HG02943 (cell line): ENCODE measurements around the gene LMO7.
"Not testable (repeated sequence)": the region's sequence is repeated elsewhere in the genome, so short reads cannot be mapped to it uniquely, and the experiment has no call there.

Experiments
- ATAC-seq: cut with Tn5 transposase; IDR thresholded peaks from one replicate; pipeline ENCODE4 v1.9.1; 2021; ENCODE audit warnings: mild to moderate bottlenecking, low read depth, moderate library complexity; ENCODE audit not compliant: unreplicated experiment

Gene LMO7

DNA sequence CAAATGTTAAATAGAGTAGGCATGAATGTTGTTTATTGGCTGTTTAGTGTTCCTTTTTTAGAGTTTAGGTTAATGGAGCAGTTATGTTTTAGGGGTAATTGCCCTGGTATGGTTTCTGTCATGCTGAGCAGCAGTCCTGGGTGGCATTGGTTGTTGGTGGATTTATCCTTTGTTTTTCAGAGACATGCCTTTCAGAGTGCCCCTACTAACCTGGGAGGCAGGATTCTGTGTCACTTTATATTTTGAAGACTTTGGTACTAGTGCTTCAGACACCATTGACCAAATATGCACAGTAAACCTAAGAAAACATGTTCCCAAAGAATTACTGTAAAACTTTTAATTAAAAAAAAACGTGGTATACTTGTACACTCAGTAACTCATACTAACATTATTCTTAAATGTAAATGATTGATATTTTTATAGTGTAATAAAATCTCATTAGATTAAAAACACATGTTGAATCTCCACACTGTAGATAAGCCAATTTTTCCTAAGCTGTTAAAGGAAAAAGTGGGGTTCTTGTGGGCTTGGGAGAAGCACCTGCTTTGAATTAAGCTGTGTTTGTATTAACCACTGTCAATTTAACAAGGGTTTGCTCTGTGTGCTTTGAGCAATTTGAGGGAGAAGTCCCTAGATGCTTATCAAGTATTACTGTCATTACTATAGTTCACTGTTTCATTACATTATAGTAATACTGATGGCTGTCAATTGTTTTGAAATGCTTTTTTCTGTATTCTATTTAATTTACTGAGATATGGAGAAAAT lies 133.2 kb downstream of the LMO7 start:
- ATAC-seq, result no peak

DNA sequence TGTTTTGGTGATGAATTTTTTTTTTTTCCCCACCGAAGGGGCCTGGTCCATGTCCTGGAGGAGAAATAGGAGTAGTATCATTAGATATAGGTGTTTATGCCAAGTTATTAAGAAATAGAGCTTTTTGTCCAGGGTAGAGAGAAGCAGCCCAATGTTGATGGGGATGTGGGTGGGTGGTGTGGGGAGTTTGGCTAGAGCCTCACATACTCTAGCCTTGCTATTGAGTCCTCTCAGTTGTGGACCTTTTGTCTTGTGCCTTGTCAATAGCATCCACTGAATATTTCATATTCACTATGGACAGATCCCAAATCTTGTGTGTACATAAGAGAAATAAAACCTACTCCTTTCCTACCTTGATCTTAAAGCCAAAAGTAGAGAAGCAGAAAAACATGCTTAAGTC lies 134.0 kb downstream of the LMO7 start:
- no peak for ATAC-seq

DNA sequence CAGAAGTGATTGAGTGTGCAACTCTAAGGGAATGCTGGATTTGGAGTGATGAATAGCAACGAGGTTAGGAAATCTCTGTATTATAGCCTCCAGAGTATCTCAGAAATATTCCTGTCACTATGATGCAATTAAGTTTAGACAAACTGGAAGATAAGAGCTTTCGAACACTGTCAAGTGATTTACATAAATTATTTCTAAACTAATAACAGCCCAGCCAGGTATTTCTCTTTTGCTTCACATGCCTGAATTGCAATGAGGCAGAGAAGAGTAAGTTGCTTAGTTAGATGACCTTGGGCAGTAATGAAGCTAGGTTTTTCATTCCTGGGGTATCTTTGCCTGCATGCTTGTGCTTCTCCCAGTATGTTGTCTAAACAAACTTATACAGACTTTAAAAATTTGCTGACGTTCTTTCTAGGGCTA lies 134.5 kb downstream of the LMO7 start:
- ATAC-seq, result no peak

DNA sequence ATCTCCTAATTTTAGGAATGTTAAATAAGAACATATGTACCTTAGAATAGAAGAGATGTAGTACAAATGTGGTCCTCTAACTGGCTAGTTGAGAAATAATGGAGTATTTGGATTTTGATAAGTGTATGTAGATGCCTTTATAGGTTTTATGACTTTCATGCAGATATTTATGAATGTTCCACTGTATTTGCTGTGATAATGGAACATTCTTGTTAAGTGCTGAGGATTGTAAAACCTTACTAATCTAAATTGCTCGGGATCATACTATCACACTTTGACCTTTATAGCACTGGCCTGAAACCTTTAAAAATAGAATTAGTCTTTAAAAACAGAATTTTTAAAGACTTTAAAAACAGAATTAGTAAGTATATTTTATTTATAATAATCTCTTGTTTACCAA lies 135.1 kb downstream of the LMO7 start:
- no peak for ATAC-seq

DNA sequence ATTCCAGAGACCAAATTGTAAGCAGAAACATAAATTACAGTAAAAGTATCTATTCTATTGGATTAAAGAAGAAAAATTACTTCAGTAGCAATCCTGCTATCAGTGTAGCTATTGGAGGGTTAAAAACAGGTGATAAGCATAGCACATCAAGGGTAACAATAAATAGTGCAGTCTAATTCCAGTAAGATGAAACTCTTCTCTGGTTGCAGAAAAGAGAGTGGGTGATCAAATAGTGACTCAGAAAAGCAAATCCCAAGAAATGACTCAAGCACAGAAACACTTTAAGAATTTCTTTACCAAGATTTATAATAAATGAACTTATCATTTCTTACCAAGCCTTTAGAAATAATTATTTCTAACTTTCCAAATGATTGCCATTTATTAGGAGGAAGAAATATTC lies 135.7 kb downstream of the LMO7 start:
- no peak for ATAC-seq

DNA sequence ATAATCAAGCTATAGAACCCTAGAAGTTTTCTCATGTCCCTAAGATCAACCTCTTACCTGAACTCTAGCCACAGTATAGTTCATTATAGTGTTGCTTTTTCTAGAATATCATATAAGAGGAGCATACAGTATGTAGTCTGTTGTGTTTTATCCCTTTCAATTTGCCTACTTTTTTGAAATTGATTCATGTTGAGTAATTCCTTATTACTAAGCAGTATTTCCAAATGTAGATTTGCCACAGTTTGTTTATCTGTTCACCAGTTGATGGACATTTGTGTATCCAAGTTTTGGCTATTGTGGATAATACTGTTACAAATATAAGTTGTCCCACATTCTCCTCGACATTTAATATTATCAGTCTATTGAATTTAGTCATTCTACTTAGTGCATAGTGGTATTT lies 138.0 kb downstream of the LMO7 start:
- no peak for ATAC-seq

DNA sequence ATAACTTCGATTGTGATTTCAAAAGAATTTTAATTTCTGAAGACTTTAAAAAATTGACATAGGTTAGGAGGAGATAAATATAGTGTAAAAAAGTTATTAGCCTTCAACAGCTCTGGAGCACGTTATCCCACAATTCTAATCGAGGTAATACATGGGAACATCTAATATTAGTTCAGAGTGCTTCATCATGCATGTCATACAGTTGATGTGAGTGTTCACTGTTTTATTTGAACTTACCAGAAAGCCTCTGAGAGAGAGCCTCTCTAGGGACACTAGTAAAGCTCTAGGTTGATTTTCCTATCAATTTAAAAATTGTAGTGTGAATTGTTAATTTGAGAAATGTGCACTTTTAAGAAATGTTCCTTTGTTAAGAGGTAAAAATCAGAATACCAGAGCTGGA lies 140.4 kb downstream of the LMO7 start:
- ATAC-seq, result no peak

DNA sequence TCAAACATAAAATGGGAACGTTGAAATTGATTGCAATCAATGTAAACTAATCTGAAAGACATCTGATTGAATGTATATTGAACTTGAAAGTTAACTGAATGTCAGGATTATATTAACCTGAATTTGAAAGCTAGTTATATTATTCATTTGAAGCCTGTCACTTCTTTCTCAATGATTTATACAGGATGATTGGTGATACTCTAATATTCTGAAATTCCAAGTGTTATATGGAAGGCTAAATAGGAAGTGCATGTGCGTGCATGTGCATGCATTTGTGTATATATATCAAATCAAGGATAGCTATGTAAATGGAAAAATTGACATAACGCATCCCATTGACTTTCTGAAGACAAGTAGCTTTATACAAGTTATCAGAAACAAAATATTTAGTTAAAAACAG lies 143.3 kb downstream of the LMO7 start:
- no peak for ATAC-seq

DNA sequence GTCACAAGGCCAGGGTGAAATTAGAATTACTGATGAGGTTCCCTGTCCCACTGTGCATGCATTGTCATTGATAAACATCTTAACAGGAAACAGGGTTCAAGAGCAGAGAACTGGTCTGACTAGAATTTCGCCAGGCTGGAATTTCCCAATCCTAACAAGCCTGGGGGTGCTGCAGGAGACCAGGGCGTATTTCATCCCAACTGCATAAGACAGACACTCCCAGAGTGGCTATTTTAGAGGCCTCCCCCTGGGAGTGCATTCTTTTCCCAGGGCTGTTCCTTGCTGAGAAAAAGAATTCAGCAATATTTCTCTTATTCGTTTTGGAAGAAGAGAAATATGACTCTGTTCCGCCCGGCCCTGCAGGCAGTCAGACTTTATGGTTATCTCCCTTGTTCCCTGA lies 144.0 kb downstream of the LMO7 start:
- not testable (repeated sequence) for ATAC-seq

DNA sequence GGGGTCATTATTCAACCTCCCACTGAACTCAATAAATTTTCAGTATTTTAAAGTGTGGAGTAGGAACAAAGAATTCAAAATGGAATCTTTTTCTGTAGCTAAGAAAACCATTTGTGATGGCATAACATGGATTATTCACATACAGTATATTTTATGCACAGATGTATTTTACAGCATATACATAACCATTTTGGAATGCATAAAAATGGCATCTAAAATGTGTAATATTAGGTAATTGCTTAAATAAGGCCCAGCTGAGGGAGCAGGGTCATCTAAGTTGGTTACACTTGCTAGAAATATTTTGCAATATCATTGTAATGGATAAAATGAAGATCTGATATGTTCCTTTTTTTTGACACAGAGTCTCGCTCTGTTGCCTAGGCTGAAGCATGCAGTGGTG lies 146.9 kb downstream of the LMO7 start:
- no peak for ATAC-seq

DNA sequence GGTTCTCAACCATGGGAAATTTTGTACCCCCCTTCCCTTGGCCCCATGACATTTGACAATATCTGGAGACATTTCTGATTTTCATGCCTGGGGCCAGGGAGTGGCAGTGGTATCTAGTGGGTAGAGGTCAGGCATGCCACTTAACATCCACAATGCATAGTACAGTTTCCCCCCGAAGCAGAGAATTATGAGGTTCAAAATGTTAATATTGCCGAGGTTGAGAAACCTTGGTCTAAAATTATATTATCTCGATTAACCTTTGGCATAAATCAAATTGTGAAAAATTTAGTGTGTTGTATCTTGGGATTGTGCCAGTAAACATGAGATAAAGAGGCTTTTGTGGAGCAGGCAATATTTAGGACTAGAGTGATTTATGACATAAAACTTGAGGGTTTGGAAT lies 147.9 kb downstream of the LMO7 start:
- no peak for ATAC-seq

DNA sequence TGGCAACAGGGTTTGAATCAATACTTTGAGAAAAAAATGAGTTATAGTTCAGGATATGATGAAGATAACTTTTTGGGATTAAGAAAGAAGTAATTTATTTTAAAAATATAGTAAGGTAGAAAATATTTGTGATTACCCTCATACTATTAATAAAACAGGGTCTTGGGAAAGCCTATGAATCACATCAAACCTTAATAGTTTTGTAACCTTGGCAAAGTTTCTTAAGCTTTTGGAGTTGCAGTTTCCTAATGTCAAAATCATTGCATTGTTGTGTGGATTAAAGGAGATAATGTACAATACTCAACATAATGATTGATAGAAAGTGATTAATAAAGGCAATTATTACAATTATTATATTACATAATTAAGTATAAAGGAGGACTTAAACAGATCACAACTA lies 149.0 kb downstream of the LMO7 start:
- no peak for ATAC-seq

DNA sequence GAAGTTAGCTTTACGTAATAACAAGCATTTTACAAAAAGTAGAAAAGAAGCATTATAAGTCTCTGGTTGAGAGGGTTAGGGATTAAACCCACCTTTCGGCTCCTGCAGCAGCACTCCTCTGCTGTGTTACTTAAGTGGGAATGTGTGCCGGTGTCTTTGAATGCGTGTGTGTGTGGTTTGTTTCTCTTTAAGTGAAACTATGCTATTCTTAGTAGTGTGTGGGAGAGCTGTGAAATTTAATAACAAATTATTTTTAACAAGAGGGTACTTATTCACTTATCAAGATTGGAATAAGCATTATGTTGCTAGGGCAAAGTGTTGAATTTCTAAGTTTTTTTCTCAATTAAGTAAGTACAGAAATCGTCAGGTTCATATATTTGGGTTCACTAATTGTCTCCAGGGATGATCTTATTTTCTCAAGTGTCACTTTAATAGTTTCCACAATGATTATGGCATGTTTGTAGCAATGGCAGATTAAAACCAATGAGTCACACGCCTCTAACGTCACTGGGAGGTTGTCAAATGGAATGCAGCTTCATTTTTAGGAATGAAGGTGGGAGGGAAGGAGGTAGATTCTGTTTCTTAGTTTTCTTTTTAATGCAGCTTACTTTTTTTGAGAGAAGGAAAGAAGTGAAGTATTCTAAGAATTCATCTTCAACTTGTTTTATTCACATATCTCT lies 151.3 kb downstream of the LMO7 start:
- no peak for ATAC-seq

DNA sequence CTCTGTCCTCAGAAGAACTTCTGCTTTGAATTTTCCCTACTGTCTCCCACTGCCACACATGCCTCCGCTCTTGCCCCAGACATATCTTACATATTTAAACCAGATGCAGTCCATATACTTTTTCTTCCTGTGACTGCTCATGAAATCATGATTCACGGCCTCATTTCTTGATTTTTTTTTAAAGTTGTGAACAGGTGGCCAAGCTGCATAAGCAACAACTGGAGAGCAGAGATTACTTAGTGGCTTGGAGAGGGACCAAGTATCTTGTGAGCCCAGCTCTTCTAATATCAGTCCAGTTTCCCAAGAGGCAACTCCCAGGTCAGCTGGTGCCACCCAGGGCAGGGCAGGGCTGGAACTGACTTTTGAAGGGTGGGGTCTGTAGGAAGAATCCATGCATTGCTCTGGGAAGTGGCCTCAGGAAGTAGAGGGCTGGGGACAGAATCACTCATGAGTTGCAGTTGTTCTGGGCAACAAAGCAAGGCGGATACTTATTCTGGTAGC lies 152.4 kb downstream of the LMO7 start:
- no peak for ATAC-seq

DNA sequence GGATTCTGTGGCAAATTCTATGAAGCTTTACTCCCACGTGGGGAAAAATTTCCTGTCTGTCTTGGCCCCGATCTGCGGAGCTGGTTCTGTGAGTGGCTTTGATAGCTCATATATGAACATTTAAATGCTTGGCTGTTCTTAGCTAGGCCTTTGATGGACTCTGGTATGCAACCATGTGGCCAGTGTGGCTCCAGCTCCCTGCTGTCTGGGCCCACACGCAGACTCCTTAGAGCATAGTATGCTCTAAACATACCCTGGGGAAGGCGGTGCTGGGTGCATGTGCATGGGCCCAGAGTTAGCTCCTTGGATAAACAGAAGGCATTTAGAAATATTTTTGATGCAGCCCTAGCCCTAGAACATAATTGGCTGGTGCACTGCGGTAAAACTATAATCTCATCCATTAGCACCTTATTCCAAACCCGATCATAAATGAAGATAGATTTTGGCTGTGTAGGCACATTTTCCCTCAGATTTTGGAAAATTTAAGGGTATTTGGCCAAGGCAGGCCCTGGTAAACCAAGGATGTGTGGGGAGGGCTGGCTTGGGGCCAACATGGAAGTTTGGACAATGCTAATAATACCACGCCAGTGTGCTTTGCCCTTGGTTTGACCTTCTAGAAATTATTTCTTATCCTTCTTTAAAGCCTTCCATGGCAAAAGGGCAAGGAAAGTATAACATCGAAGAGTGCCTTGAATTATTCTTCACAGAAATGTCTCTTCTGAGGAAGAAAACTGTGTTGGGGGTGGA lies 153.5 kb downstream of the LMO7 start:
- no peak for ATAC-seq

DNA sequence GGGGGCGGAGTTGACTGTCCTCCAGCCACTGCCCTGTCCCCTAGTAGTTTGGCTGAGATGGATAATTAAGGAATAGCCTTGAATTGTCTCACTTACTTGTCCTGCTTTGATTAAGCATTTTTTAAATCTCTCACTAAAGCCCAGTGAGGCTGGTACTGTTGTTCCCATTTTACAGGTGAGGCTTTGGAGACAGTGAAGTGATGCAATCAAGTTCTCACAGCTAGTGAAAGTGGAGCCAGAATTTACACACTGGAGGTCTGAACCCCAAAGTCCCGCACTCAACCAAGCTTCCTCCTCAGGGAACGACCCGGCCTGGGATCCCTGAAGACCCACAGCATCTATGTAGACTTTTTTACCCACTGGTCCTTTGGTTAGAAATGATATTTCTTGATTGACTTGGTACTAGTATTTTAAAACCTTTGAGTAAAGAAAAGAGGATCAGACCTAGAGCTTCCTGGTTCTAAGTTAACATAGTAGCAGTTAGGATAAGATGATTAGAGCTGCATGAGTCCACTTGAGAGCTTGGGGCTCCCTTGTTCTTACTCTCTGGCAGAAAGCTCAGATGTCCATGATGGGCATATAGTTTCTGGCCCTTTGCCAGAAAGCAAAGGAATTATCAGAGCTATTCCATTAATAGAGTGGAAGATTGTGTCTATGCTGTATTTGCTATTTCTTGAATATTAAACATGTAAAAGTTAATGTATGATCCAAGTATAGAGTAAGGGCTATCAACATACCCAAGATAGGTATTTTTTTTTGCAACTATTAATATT lies 154.3 kb downstream of the LMO7 start:
- no peak for ATAC-seq

DNA sequence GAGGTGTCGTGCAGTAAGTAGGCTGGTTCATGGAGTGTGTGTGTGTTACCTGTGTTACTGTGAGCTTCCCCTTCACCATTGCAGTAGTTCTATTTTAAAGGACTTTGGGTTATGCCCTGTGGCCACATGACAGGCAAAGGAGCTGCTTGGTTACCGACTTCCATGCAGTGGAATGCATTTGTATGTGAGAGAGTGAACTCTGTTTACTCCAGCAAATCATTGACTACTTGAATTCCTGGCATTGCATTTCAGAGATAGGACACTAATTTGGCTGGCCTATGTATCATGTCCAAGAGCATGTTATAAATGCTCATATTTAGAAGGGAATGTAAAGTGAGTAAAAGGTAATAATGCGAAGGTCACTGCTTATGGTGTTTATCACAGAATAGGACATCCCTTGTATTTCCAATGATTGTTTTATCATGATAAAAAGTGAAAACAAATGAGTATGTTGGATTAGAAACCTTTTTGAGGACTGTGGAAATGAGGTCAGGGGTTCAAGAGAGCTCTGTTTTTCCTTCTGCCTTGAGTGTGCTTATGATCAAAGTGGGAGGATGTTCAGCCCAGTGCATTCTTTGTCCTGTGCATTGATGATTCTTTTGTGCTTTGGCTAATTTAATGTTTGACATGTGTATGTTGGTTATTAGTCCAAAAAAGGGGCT lies 156.5 kb downstream of the LMO7 start:
- ATAC-seq, result no peak

DNA sequence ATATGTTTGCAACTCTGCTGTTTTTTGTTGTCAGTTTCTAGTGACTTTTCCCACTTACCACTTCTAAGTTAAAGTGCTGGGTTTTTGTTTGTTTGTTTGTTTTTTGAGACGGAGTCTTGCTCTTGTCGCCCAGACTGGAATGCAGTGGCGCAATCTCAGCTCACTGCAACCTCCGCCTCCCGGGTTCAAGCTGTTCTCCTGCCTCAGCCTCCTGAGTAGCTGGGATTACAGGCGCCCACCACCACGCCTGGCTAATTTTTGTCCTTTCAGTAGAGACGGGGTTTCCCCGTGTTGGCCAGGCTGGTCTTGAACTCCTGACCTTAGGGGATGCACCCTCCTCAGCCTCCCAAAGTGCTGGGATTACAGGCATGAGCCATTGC lies 157.0 kb downstream of the LMO7 start:
- not testable (repeated sequence) for ATAC-seq

DNA sequence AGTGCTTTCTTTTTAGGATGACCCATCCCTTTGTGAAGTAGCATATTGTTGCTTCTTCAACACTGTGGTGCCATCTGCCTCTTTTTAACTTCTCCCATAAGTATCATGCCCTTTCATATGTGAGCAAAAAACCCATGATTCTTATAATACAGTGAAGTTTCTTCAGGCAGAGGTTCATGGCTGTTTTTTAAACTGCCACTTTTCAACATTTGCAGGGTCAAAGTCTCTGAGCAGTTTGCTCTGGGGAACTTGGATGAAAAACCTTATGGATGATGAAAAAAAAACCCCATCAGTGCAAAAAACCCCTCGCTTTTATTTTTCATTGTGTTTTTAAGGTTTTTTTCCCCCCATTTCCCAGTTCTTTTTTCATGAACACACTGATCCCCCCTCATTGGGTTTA lies 158.5 kb downstream of the LMO7 start:
- no peak for ATAC-seq

DNA sequence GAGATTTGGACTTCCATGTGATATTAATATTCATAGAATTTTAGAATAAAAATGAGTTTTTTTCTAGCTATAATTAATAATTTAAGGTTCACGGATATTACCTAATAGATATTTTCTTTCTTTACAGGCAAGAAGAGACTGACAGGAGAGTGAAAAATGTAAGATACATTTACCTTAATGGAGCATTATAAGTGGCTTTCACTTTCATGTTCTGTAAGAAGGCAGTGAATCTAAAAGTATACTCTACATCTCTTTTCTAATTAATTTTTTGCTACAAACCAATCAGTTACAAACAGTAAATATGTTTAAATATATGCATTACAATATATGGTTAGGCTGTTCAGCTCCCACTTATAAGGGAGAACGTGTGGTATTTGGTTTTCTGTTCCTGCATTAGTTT lies 159.1 kb downstream of the LMO7 start:
- no peak for ATAC-seq
